ENCODE results near the gene TCN2. TPM values are rescaled to one million over a fixed set of nuclear protein-coding genes. Genes with fewer than 3 reads are reported as not detected.

Gene TCN2
- total and polyA plus RNA-seq, 4 donors, result 10.6 to 60.9 (median 30.6) TPM

- ATAC-seq (ENCODE audit: insufficient read depth, low FRiP score), result no peak
- Histone ChIP-seq H3K4me1 (ENCODE audit: control insufficient read depth in 5 of 5, insufficient read depth in 5 of 5, low read length in 5 of 5) (no peaks in the 10 kb centered on the region), H3K4me3 (no peak overlapping the region), H3K9ac (ENCODE audit: insufficient read depth in 1 of 2, low read length in 2 of 2) (no peak overlapping the region), H3K27ac (ENCODE audit: low read depth in 1 of 2, low read length in 1 of 2) (no peak overlapping the region), H3K27me3 (ENCODE audit: control insufficient read depth in 3 of 3, insufficient read depth in 3 of 3, low read length in 2 of 3) (no peaks in the 10 kb centered on the region), H3K36me3 (ENCODE audit: control insufficient read depth in 4 of 4, insufficient read depth in 4 of 4, low read length in 4 of 4) (no peaks in the 10 kb centered on the region), H3K9me3 (ENCODE audit: control insufficient read depth in 4 of 4, insufficient read depth in 3 of 4, low read length in 3 of 4) (no peaks in the 10 kb centered on the region)
- no peak for DNase-seq
- TF ChIP-seq, protein P1, sequence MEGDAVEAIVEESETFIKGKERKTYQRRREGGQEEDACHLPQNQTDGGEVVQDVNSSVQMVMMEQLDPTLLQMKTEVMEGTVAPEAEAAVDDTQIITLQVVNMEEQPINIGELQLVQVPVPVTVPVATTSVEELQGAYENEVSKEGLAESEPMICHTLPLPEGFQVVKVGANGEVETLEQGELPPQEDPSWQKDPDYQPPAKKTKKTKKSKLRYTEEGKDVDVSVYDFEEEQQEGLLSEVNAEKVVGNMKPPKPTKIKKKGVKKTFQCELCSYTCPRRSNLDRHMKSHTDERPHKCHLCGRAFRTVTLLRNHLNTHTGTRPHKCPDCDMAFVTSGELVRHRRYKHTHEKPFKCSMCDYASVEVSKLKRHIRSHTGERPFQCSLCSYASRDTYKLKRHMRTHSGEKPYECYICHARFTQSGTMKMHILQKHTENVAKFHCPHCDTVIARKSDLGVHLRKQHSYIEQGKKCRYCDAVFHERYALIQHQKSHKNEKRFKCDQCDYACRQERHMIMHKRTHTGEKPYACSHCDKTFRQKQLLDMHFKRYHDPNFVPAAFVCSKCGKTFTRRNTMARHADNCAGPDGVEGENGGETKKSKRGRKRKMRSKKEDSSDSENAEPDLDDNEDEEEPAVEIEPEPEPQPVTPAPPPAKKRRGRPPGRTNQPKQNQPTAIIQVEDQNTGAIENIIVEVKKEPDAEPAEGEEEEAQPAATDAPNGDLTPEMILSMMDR (IDR thresholded peaks at IDR 0.05; ENCODE audit: control extremely low read depth, extremely low read depth), result no peak
- 64 to 70% methylated on average over 10 of the region's 10 CpGs for WGBS, 2 donors
Measured at GRCh38 chr22:30561402-30562189, 45.4 kb upstream of the TCN2 start.

GRCh38 chr22:30562366-30562765 lies 44.6 kb upstream of the TCN2 start:
- H3K27me3 ChIP-seq (ENCODE audit: control insufficient read depth in 3 of 3, insufficient read depth in 3 of 3, low read length in 2 of 3), result no peaks in the 10 kb centered on the region
- no peaks in the 10 kb centered on the region for H3K36me3 ChIP-seq (ENCODE audit: control insufficient read depth in 4 of 4, insufficient read depth in 4 of 4, low read length in 4 of 4)
- no peaks in the 10 kb centered on the region for H3K4me1 ChIP-seq (ENCODE audit: control insufficient read depth in 5 of 5, insufficient read depth in 5 of 5, low read length in 5 of 5)
- H3K27ac ChIP-seq (ENCODE audit: low read depth in 1 of 2, low read length in 1 of 2), result no peak overlapping the region
- no peak overlapping the region for H3K9ac ChIP-seq (ENCODE audit: insufficient read depth in 1 of 2, low read length in 2 of 2)
- ATAC-seq (ENCODE audit: insufficient read depth, low FRiP score) (no peak), DNase-seq (no peak)
- 85 to 87% methylated on average over 6 of the region's 6 CpGs for WGBS, 2 donors
- H3K4me3 ChIP-seq, result no peak overlapping the region
- H3K9me3 ChIP-seq (ENCODE audit: control insufficient read depth in 4 of 4, insufficient read depth in 3 of 4, low read length in 3 of 4), result no peaks in the 10 kb centered on the region
- TF ChIP-seq, protein P1 (IDR thresholded peaks at IDR 0.05; ENCODE audit: control extremely low read depth, extremely low read depth), result no peak

- H3K9ac ChIP-seq (ENCODE audit: insufficient read depth in 1 of 2, low read length in 2 of 2), result no peak overlapping the region
- whole genome bisulfite sequencing, 2 donors, result 81 to 85% methylated on average over 8 of the region's 8 CpGs
Measured at GRCh38 chr22:30564045-30564760, 42.8 kb upstream of the TCN2 start.

More at GRCh38 chr22:30564045-30564760, 42.8 kb upstream of the TCN2 start:
- H3K4me1 ChIP-seq (ENCODE audit: control insufficient read depth in 5 of 5, insufficient read depth in 5 of 5, low read length in 5 of 5), result no peaks in the 10 kb centered on the region
- TF ChIP-seq, protein P1 (IDR thresholded peaks at IDR 0.05; ENCODE audit: control extremely low read depth, extremely low read depth), result no peak
- H3K27ac ChIP-seq (ENCODE audit: low read depth in 1 of 2, low read length in 1 of 2), result no peak overlapping the region
- peaks cover 0 to 1% (median 0%) of the 10 kb centered on the region in 3 donors for H3K27me3 ChIP-seq (ENCODE audit: control insufficient read depth in 3 of 3, insufficient read depth in 3 of 3, low read length in 2 of 3)
- no peaks in the 10 kb centered on the region for H3K36me3 ChIP-seq (ENCODE audit: control insufficient read depth in 4 of 4, insufficient read depth in 4 of 4, low read length in 4 of 4)
- DNase-seq (no peak), ATAC-seq (ENCODE audit: insufficient read depth, low FRiP score) (no peak)
- no peaks in the 10 kb centered on the region for H3K9me3 ChIP-seq (ENCODE audit: control insufficient read depth in 4 of 4, insufficient read depth in 3 of 4, low read length in 3 of 4)
- H3K4me3 ChIP-seq, result no peak overlapping the region

All from lung (tissue), 12 donors.